Skeletal muscle satellite cell (primary cell): ENCODE results near the gene AXIN2.
"Not testable (repeated sequence)": the region's sequence is repeated elsewhere in the genome, so short reads cannot be mapped to it uniquely, and the experiment has no call there.

Experiments
- H3K27me3 ChIP-seq: 2 replicates; pipeline ENCODE4 v1.7.0; 2013; ENCODE audit warnings: low read length; ENCODE audit not compliant: control insufficient read depth, insufficient read depth
- H3K36me3 ChIP-seq: 2 replicates; pipeline ENCODE4 v1.7.0; 2013; ENCODE audit warnings: mild to moderate bottlenecking, control low read depth, low read length; ENCODE audit not compliant: insufficient read depth
- H3K4me1 ChIP-seq: 2 replicates; pipeline ENCODE4 v1.7.0; 2013; ENCODE audit warnings: low read length; ENCODE audit not compliant: control insufficient read depth, insufficient read depth
- H3K4me2 ChIP-seq: 2 replicates; pipeline ENCODE4 v1.7.0; 2013; ENCODE audit warnings: mild to moderate bottlenecking, low read length
- H3K4me3 ChIP-seq: 2 replicates; pipeline ENCODE4 v1.7.0; 2013; ENCODE audit warnings: low read length
- H3K9ac ChIP-seq: 2 replicates; pipeline ENCODE4 v1.7.0; 2013; ENCODE audit warnings: mild to moderate bottlenecking, low read depth, low read length, moderate library complexity
- H3K9me3 ChIP-seq: replicated peaks from 2 replicates; pipeline ENCODE4 v1.7.0; 2013; ENCODE audit warnings: mild to moderate bottlenecking, control low read depth, low read length

AXIN2 gene

GRCh38 chr17:65495122-65496055, 66.1 kb downstream of the AXIN2 start:
- Histone ChIP-seq H3K9me3 (no peaks in the 10 kb centered on the region), H3K36me3 (no peaks in the 10 kb centered on the region), H3K27me3 (peaks cover 25% of the 10 kb centered on the region), H3K4me3 (no peak overlapping the region), H3K9ac (no peak overlapping the region), H3K4me1 (no peaks in the 10 kb centered on the region), H3K4me2 (no peak overlapping the region)

GRCh38 chr17:65489413-65490155, 71.9 kb downstream of the AXIN2 start:
- Histone ChIP-seq H3K9me3 (no peaks in the 10 kb centered on the region), H3K4me2 (no peak overlapping the region), H3K9ac (no peak overlapping the region), H3K27me3 (peaks cover 23% of the 10 kb centered on the region), H3K36me3 (no peaks in the 10 kb centered on the region), H3K4me3 (no peak overlapping the region), H3K4me1 (peaks cover 7% of the 10 kb centered on the region)

- Histone ChIP-seq H3K9ac (no peak overlapping the region), H3K9me3 (no peaks in the 10 kb centered on the region), H3K4me2 (no peak overlapping the region), H3K4me3 (no peak overlapping the region), H3K36me3 (no peaks in the 10 kb centered on the region), H3K4me1 (peaks cover 7% of the 10 kb centered on the region), H3K27me3 (peaks cover 17% of the 10 kb centered on the region)
Measured at GRCh38 chr17:65488665-65489064, 72.8 kb downstream of the AXIN2 start.

- H3K4me2 ChIP-seq: no peak overlapping the region
Measured at GRCh38 chr17:65487990-65488389, 73.5 kb downstream of the AXIN2 start.

GRCh38 chr17:65487161-65487560, 74.3 kb downstream of the AXIN2 start:
- Histone ChIP-seq H3K9me3 (no peaks in the 10 kb centered on the region), H3K4me2 (no peak overlapping the region), H3K4me3 (no peak overlapping the region), H3K4me1 (peaks cover 7% of the 10 kb centered on the region), H3K9ac (no peak overlapping the region), H3K36me3 (no peaks in the 10 kb centered on the region), H3K27me3 (peaks cover 30% of the 10 kb centered on the region)

More at GRCh38 chr17:65487990-65488389, 73.5 kb downstream of the AXIN2 start:
- H3K4me3 ChIP-seq: no peak overlapping the region
- H3K9ac ChIP-seq: no peak overlapping the region
- peaks cover 7% of the 10 kb centered on the region for H3K4me1 ChIP-seq
- H3K27me3 ChIP-seq: peaks cover 23% of the 10 kb centered on the region
- no peaks in the 10 kb centered on the region for H3K9me3 ChIP-seq
- no peaks in the 10 kb centered on the region for H3K36me3 ChIP-seq

- H3K4me2 ChIP-seq: no peak overlapping the region
- no peak overlapping the region for H3K4me3 ChIP-seq
- no peaks in the 10 kb centered on the region for H3K36me3 ChIP-seq
Measured at GRCh38 chr17:65485388-65486299, 75.8 kb downstream of the AXIN2 start.

GRCh38 chr17:65484405-65484804, 77.0 kb downstream of the AXIN2 start:
- H3K4me1 ChIP-seq, H3K4me2 ChIP-seq, H3K36me3 ChIP-seq, H3K9ac ChIP-seq, H3K4me3 ChIP-seq, H3K9me3 ChIP-seq: not testable (repeated sequence)
- peaks cover 30% of the 10 kb centered on the region for H3K27me3 ChIP-seq

More at GRCh38 chr17:65485388-65486299, 75.8 kb downstream of the AXIN2 start:
- peaks cover 30% of the 10 kb centered on the region for H3K27me3 ChIP-seq
- no peak overlapping the region for H3K9ac ChIP-seq
- no peaks in the 10 kb centered on the region for H3K9me3 ChIP-seq
- peaks cover 7% of the 10 kb centered on the region for H3K4me1 ChIP-seq

GRCh38 chr17:65483438-65483837, 78.0 kb downstream of the AXIN2 start:
- no peak overlapping the region for H3K9ac ChIP-seq
- no peak overlapping the region for H3K4me2 ChIP-seq
- H3K36me3 ChIP-seq: no peaks in the 10 kb centered on the region
- H3K4me1 ChIP-seq: peaks cover 7% of the 10 kb centered on the region
- no peaks in the 10 kb centered on the region for H3K9me3 ChIP-seq
- H3K4me3 ChIP-seq: no peak overlapping the region
- peaks cover 36% of the 10 kb centered on the region for H3K27me3 ChIP-seq

GRCh38 chr17:65482201-65482600, 79.2 kb downstream of the AXIN2 start:
- Histone ChIP-seq H3K4me3 (no peak overlapping the region), H3K4me2 (no peak overlapping the region), H3K9ac (no peak overlapping the region), H3K36me3 (no peaks in the 10 kb centered on the region), H3K9me3 (no peaks in the 10 kb centered on the region), H3K4me1 (peaks cover 7% of the 10 kb centered on the region), H3K27me3 (peaks cover 33% of the 10 kb centered on the region)

GRCh38 chr17:65479282-65479681, 82.2 kb downstream of the AXIN2 start:
- no peaks in the 10 kb centered on the region for H3K9me3 ChIP-seq
- H3K36me3 ChIP-seq: no peaks in the 10 kb centered on the region
- H3K4me2 ChIP-seq: no peak overlapping the region
- peaks cover 34% of the 10 kb centered on the region for H3K27me3 ChIP-seq
- no peak overlapping the region for H3K4me3 ChIP-seq
- no peaks in the 10 kb centered on the region for H3K4me1 ChIP-seq
- H3K9ac ChIP-seq: no peak overlapping the region
